Calu3 (cell line): ENCODE results near the gene CNPY4. TPM values are rescaled to one million over a fixed set of nuclear protein-coding genes. Genes with fewer than 3 reads are reported as not detected.

Source experiments
- BruUV-seq: library from RNA; stranded (reverse); fragments of 400-500 nt; replicated peaks from 2 replicates; lab custom pipeline; 2021; lab: Mats Ljungman, UMichigan
- CTCF ChIA-PET: fragments of 300-600 bp; sonication (Branson Sonifier 250); formaldehyde crosslinking; loops from one replicate; lab custom pipeline; 2022; ENCODE audit warnings: antibody characterized with exemption; lab: Charles Lee
- DNase-seq: peaks from one replicate; pipeline ENCODE4 v3.0.0; 2022
- H3K27ac Mint-ChIP-seq: one replicate; pipeline ENCODE4 v1.8.0; 2022; ENCODE audit warnings: mixed read lengths; ENCODE audit not compliant: unreplicated experiment
- H3K27me3 Mint-ChIP-seq: one replicate; pipeline ENCODE4 v1.8.0; 2022; ENCODE audit warnings: mixed read lengths; ENCODE audit not compliant: unreplicated experiment
- H3K36me3 Mint-ChIP-seq: one replicate; pipeline ENCODE4 v1.8.0; 2022; ENCODE audit warnings: mild to moderate bottlenecking, moderate library complexity, mixed read lengths; ENCODE audit not compliant: insufficient read depth, unreplicated experiment
- H3K4me1 Mint-ChIP-seq: one replicate; pipeline ENCODE4 v1.8.0; 2022; ENCODE audit warnings: mild to moderate bottlenecking, low read depth, mixed read lengths; ENCODE audit not compliant: unreplicated experiment
- H3K4me3 Mint-ChIP-seq: one replicate; pipeline ENCODE4 v1.8.0; 2022; ENCODE audit warnings: mild to moderate bottlenecking, low read depth, moderate library complexity, mixed read lengths; ENCODE audit not compliant: unreplicated experiment
- H3K9me3 Mint-ChIP-seq: one replicate; pipeline ENCODE4 v1.8.0; 2022; ENCODE audit warnings: low read depth, mixed read lengths; ENCODE audit not compliant: unreplicated experiment
- CTCF ChIP-seq: fragments of 200-600 bp; IDR thresholded peaks from one replicate; pipeline ENCODE4 v1.8.0; 2022; ENCODE audit warnings: antibody characterized with exemption; ENCODE audit not compliant: unreplicated experiment
- intact Hi-C: fragments of 100-400 bp; cut with micrococcal nuclease; formaldehyde crosslinking; loops from one replicate; pipeline ENCODE4 v1.10.0; 2022; ENCODE audit not compliant: unreplicated experiment
- total RNA-seq: library from RNA; stranded (reverse); gene quantifications from 2 replicates; pipeline ENCODE4 v1.2.3, GENCODE V29; 2022

Gene CNPY4
- total RNA-seq, 1 experiment from 2014 or later, result 5.9 TPM

- BruUV-seq, result no TSS peak
- CTCF ChIA-PET, result no interaction called here
- TF ChIP-seq CTCF, result no peak
These were observed 35.4 kb downstream of the CNPY4 start for GRCh38 chr7:100154651-100155491.

DNA sequence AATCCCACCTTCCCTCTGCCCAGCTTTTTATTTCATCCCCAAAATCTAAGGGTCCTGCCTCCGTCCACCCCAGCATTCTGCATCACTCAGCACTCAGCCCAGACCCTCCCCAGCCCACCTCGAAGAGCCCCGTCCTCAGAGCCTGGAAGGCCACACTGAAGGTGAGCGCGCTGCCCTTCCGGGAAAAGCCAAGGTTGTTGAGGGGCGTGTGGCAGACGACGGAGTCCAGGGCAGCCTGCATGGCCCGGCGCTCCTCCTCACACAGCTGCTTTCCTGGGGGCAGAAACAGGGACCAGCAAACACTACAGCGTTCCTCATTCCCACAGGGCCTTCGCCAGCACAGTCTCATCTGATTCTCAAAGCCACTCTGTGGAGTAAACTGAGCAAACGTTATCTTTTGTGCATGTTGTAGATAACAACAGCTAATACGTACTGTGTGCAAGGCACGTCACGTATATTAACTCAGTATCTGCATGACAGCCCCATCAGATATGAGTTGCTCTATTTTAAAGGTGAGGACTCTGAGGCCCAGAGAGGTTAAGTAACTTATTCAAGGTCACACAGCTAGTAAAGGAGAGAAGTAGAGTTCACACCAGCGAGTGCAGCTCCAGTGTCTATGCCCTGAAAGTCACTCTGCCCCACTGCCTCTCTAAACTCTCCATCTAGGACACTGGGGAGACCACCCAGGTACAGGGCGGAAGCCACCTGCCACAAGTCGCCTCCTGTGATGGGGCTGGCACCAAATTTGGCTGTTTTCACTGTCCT lies 36.3 kb downstream of the CNPY4 start:
- intact Hi-C loops, result no loop called here
- H3K27ac Mint-ChIP-seq, result no peak overlapping the region
- CTCF ChIA-PET, result no interaction called here
- no TSS peak for BruUV-seq
- no peak overlapping the region for H3K4me3 Mint-ChIP-seq
- H3K9me3 Mint-ChIP-seq, result no peaks in the 10 kb centered on the region
- H3K4me1 Mint-ChIP-seq, result peaks cover 10% of the 10 kb centered on the region
- TF ChIP-seq CTCF, result no peak
- H3K27me3 Mint-ChIP-seq, result no peaks in the 10 kb centered on the region
- H3K36me3 Mint-ChIP-seq, result peaks cover 56% of the 10 kb centered on the region
- no peak for DNase-seq

More at GRCh38 chr7:100154651-100155491, 35.4 kb downstream of the CNPY4 start:
- Mint-ChIP-seq H3K36me3 (peaks cover 53% of the 10 kb centered on the region), H3K27me3 (no peaks in the 10 kb centered on the region), H3K9me3 (no peaks in the 10 kb centered on the region), H3K4me1 (peaks cover 19% of the 10 kb centered on the region), H3K4me3 (no peak overlapping the region), H3K27ac (no peak overlapping the region)
- intact Hi-C loops, result no loop called here
- no peak for DNase-seq

GRCh38 chr7:100156331-100157068 lies 37.1 kb downstream of the CNPY4 start:
- H3K36me3 Mint-ChIP-seq, result peaks cover 52% of the 10 kb centered on the region
- no peak overlapping the region for H3K27ac Mint-ChIP-seq
- TF ChIP-seq CTCF, result no peak
- CTCF ChIA-PET, result no interaction called here
- no peak for DNase-seq
- intact Hi-C loops, result no loop called here
- BruUV-seq, result no TSS peak
- no peaks in the 10 kb centered on the region for H3K9me3 Mint-ChIP-seq
- no peaks in the 10 kb centered on the region for H3K27me3 Mint-ChIP-seq
- no peak overlapping the region for H3K4me3 Mint-ChIP-seq
- H3K4me1 Mint-ChIP-seq, result peaks cover 9% of the 10 kb centered on the region

DNA sequence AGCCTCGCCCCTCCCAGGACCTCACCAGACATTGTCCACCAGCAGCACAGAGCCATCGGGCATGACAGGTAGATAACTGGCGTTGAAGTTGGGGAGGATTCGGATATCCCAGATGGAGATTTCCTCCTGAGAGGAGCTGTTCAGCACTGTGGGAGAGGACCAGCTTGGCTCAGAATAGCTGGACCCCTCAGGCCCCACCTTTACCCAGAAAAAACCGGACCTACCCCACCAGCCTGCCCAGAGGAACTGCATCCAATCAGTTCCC lies 37.6 kb downstream of the CNPY4 start:
- no peak for TF ChIP-seq CTCF
- Mint-ChIP-seq H3K36me3 (peaks cover 49% of the 10 kb centered on the region), H3K27me3 (no peaks in the 10 kb centered on the region), H3K27ac (no peak overlapping the region), H3K4me3 (no peak overlapping the region), H3K4me1 (peaks cover 8% of the 10 kb centered on the region), H3K9me3 (no peaks in the 10 kb centered on the region)
- no peak for DNase-seq
- CTCF ChIA-PET, result no interaction called here
- intact Hi-C loops, result no loop called here
- no TSS peak for BruUV-seq
